Fibroblast of skin of left biceps (primary cell): ENCODE results near the gene EVA1B.

ENCODE experiments used
- DNase-seq, 2 experiments: peaks; one replicate each; pipeline ENCODE4 v3.0.0-alpha.2; 2013; ENCODE audit warnings: low read depth in 2 of 2

Gene EVA1B, protein sequence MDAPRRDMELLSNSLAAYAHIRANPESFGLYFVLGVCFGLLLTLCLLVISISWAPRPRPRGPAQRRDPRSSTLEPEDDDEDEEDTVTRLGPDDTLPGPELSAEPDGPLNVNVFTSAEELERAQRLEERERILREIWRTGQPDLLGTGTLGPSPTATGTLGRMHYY

DNA sequence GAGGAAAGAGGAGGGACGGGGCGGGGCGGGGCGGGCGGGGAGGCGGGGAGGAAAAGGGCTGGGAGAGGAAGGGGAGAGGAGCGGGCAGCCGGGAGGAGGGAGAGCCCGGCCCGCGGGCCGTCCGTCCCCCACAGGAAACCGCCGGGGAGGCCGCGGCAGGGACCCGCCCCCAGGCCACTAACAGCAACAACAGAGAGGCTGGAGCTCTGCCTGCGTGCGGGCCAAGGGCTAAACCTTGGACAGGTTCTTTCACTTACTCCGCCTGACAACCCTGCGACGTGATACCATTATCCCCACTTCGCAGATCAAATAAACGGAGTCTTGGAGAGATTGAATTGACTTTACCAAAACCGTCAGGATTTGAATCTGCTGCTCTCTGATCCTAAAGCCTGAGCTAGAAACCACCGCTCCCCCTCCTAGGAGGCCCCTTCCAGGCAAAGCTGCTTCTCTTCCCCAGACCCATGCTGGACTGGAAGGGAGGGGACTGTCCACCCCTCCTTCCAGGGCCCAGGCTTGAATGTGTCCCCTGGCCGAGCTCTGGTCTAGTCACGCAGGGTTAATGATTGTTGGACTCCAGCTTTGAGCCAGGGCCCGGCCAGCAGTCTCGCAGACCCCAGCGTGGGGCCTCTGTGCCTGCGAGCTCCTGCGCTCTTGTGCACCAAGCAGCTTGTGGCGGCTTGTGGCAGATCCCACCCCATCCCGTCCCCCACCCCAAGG, at the start of gene EVA1B:
Gene EVA1B (minus strand): TSS at position 10 of the 717 bp plus-strand sequence. CDS start 608 bp downstream, outside the sequence.
- DNase-seq = peak; percentile 55

DNA sequence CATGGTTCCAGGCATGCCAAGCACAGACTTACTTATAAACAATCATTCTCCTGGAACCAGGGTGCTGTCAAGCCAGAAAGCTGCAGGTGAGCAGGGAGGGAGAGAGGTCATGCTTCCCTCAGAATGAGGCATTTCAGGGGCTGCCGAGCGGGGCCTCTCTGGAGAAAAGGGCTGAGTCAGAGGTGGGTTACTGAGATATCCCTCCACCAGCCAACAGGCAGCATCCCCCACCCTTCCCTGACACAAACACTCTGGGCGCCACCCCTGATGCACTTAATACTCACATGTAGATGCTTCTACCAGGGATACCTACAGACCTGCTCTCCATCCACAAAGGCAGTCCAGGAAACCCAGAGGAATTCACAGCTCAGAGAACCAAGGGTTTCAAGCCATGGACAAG, 49.2 kb upstream of the EVA1B start:
- no peak for DNase-seq

DNA sequence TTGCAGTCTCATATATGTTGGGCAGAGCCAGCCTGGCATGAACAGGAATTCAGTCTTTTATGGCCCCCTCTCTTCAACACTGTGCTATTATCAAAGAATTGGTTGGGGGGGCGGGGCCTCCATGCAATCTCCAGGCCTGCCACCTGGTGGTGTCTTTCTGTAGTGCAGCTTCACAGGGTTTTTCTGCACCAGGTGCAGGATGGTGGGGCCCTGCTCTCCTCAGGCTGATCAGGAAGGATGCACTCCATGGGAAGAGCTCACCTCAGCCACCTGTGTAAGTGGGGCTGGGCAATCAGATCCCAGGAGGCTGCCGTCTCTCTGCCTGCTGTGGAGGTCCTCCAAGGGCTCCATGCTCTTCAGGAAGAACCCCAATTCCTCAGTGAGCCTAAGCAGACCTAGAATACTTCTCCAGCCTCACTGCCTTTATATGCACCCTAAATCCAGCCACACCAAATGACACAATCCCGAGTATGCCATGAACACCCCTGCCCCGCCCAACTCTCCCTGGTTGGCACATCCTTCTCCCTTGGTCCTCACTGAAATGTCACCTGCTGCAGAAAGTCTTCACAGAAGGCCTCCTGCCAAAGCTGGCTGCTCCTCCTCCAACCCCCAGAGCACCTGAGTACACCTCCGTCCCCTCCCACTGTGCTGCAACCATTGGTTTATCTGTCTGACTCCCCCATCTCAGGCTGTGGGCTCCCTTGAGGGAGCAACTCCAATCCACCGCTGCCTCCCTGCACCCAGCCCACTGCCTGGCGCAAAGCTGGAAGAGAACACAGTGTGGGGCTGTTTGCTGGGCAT, 45.8 kb upstream of the EVA1B start:
- no peak for DNase-seq

DNA sequence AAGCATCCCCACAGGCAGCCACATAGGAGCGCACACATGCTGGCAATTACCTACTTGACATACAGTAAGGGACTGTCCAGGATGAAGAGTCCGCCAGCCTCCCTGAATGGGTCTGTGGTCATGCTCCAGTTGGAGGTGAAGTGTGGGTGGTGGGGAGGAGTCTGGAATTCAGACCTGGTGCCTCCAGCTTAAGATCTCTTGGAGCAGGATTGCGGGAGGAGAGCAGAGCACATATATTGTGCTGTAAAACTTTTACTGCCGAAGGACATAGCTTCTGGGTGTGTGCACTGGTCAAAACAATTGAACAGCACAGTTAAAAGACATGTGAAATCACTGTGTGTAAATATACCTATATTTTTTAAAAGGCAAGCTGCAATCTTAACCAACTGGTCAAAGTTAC, 44.4 kb upstream of the EVA1B start:
- DNase-seq = no peak

DNA sequence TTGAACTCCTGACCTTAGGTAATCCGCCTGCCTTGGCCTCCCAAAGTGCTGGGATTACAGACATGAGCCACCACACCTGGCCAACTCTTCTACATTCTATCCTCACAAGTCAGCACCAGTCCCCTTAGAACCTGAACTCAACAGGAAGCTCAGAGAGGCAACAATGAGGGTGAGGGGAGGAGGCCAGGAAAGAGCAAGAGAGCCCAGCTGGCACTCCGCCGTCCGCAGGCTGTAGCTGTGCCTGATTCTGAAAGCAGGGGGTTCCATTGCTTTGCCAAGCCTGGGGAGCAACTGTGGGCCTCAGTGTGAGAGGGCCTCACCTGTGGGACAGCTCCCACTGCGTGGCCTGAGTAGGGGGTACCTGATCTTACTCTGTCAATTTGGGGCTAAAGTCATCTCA, 43.6 kb upstream of the EVA1B start:
- DNase-seq = no peak

DNA sequence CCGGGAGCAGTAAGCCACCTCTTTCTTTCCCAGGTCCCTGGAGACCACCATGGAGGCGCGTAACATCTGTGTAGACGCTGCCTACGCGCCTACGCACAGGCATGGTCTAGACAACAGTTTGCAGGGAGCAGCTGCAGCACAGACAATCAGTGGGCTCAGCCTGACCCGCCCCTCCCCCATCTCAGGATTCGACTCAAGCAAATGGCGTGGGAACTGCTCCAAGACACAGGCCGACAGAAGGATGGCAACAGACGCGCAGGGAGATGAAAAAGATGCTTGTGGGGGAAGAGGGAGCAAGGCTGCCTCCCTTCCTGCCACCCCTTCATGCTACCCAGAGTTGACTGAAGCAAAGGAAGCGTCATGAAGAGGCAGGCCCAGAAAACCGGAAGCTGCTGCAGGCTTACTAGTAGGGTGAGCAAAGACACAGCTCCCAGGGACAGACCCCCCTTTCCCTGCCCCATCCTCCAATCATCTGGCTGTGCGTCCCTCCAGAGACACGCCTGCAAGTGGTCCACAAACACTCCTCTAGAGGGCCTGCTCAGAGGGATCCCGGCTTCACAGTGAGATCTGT, 42.7 kb upstream of the EVA1B start:
- DNase-seq = peak in 1 of 2 experiments; percentile 54

DNA sequence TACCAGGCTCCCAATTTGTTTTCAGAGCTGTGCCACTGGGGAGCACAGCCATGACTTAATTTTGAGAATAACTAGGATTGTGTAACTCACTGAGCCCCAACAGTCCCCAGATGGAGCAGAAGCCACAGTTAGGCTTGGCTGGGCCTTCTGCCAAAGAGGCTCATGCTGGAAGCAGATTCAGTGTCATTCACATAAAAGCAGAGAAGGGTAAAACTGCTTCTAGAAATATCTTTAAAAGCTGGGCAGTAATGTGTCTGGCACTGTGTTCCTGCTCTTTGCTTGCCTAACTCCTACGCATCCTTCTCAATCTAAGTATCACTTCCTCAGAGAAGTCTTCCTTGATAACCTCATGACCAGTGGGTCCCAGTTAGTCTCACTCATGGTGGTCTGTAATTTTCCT, 41.9 kb upstream of the EVA1B start:
- peak in 1 of 2 experiments; percentile 48 for DNase-seq

DNA sequence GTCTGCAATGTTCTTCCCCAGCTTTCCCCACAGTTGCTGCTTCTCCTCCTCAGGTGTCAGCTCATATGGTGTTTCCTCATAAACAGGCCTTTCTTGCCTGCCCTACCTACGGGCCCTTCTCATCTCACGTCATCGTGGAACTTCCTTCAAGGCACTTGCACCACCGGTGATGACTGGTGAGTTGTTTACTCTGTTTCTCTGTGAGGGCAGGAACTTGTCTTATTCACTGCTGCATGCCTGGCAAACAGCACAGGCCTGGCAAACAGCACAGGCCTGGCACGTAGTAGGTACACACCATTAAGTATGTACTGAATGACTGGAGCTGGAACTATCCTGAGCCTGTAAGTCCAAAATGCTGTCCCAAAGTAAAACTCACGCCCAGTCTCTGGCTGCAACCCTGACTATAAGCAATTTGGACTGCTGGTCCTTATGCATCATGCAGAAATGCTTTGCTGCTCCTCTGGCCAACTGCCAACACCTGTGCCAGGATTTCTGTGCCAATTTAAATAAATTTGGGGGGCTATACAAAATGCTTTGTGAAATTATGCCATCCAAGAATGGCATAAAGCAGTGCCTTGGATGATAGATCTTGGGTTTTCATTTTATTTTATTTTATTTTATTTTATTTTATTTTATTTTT, 36.6 kb upstream of the EVA1B start:
- no peak for DNase-seq

DNA sequence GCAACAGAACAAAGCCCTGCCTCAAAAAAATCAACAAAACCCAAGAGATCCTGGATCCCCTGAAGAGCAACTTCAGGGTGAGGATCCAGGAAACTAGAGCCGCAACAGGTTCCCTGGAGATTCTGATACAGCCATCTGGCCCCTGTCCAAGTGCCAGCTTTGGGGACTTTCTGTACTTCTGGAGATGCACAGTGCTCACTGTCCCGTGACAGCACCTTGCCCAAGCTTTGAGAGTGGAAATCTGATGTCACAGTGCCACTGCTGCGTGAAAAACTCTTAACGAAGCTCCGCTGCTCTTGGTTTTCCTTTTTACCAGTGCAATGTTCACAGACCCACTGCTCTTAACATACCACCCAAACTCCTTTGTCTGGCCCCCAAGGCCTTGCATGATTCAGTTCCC, 35.9 kb upstream of the EVA1B start:
- no peak for DNase-seq

DNA sequence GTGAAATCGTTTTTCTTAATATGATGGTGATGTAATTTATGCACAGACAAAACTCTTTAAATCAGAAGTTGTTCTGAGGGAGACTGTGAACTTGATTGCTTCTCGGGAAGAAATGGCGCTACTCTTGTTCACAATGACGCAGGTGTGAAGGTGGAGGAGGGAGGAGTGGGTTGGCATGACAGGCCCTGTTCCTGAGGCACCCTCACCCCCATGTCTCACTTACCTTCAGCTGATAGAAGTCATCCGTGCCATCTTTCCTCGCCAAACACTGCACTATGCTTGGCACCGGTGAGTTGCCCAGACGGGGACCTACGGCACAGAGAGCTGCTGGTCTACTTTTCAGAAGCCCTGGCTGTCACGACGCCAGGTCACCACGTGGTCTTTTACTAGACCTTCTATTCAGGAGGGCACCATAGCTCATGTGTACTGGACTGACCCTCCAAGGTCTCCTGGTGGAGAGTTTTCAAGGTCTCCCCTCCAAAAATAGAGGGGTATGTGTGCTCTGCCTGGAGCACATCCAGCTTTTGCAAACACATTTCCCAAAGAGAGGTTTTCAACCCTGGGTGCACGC, 35.2 kb upstream of the EVA1B start:
- no peak for DNase-seq

DNA sequence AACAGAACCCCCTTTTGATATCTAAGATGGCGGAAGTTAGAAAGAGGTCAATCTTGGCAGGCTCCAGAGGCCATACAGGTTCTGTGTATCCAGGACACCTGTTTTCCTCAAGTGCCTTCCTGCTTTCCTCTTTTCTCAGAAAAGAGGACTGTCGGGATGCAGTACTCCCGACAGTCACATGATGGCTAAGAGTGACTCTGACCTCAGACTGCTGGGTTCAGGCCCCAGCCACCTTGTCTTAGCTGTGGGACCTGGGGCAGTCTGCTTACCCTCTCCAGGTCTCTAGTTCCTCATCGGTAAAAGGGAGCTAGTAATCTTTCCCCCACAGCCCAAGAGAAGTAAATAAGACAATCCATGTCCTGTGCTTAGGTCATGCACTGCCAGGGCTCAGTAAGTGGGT, 32.4 kb upstream of the EVA1B start:
- DNase-seq = no peak

DNA sequence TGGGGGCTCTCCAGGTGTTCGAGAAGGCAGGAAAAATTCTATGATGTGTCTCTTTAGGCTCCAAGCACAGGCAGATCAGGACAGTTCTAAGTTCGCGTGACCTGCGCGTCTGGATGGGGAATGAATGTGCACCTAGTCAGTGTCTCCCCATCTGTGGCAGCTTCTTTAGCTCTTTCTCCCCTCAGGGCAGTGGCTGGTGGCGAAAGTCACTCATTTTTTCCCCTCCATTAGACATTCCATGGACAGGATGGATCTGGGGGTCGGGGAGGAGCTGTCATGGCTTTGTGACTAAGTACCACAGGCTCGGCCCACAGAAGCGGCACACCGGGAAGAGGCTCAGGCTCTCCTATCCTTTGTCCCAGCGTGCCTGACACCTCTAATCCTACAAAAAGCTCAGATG, 31.0 kb upstream of the EVA1B start:
- DNase-seq = no peak

DNA sequence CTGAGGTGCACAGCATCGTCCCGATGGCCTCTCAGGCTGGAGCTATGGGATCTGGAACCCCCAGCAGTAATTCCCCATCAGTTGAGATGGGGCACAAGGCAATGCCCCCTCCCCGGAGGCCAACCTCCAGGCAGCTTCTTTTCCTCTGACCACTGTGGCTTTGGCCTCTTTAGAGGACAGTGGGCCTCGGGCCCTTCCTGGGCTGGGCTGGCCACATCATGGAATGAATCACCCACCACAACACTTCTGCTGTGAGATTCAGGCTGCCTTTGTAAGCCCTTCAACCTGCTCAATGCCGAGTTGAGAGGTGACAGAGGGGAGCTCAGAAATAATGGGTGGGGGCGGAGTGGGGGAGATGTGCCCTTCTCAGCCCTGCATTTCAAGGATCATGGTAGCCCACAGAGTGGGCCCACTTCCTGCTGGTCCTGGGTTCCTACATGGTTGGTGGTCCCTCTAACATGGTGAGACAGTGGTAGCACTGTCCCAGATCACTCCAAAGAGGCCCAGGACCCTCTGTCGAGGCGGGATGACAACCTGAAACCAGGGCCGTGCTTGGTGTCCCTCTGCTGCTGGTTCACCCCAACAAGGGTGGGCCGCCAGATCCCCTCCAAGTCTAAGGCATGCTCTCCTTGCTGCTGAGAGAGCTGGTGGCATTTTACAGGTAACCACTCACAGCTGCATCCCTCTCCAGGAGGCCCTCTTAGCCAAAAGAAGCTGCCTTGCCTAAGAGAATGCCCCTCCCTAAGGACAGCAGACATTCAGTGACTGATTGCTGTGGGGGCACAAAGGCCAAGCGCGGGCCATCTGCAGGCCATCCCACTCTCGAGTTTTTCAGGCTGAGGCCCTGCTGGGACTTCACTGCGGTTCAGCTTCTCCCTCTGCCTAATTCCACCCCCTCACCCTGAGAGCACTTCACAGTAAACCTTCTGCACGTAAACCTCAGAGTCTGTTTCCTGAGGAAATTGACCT, 29.7 kb upstream of the EVA1B start:
- DNase-seq = no peak

DNA sequence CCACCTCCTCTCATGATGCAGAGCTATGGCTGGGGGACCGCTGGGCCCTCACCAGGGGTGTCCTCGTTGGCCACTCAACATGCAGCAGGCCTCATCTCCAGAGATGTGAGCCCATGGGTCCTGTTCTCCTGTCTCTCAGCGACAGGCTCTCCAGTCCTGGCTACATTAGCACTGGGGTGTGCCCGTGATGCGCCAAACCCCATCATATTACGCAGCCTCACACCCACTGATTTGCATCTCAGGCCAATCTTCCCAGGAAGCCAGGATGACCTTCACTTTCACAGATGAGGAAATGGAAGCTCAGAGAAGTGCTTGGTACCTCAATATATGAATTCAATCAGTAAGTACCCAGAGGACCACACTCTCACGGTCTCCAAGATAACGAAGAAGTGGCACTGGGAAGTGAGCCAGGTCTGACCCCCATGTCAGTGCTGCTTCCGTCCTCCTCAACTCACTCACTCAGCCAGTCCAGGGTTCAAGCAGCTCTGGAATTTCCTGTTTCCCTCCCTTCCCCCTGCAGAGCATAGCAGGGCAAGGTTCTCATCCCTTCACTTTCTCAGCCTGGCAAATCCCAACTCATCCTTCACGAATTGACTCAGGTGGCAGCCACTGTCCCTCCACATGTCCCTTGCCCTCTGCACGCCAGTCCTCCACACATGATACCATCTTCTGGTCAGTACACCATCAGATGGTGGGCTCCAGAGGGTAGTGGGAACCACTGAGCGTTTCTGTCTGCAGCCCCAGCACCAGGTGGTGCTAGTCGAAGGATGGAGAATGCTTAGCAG, 28.9 kb upstream of the EVA1B start:
- DNase-seq = no peak

DNA sequence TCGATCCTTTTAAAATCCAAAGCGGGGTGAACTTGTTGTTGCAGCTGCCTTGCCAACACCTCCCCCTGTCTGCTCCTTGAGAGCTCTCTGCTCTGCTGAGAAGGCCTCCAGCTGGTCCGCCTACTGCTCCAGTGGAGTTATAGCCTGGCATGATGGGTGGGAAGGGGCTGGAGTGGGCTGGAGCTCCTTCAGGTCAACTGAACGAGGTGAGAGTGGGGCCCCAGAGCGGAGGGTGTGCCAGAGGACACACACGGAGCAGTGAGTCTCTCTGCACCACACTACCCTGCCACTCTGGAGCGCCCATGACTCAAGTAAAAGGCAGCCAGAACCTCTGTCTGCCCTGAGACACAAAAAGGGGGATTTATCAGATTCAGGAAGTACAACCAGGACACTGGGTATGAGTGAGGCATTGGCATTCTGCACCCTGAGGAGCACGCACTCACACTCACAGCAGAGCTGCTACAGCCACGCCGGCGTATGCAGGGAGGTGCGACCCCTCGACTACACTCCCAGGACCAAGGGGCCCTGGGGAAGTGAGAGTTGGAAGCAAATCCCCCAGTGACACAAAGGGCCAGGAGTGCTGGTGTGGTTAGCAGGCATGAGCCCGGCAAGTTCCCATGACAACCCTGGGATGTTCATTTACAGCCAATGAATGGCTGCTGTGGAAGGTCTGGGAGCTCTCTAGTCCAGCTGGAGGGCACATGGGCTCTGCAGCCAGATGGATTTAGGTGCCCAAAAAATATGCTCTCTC, 28.0 kb upstream of the EVA1B start:
- DNase-seq = peak; percentile 38

DNA sequence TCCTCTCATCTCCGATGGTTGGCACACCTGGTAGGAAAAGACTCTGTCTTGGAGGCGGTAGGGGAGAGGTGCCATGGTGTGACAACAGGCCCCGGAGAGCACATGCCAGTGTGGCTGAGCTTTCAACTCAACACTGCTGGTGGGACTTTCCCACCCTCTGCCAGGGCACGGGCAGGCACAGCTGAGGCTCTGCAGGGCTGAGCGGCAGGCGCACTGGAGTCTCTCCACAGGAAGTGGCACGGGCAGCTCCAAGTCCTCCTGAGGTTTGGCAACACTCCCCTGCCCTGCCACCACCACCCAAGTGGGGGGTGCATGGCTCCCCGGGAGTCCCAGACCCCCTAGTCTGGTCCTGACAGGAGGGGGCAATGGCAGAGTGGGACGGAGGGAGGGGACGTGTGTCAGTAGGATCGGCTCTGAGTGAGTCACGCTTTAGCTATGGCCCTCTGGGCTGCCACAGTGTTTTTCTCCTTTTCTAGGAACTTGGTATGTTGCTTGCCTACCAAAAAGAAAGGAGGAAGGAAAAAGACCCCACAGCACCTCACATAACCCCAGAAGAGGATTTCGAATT, 27.3 kb upstream of the EVA1B start:
- DNase-seq = peak; percentile 45 to 47

DNA sequence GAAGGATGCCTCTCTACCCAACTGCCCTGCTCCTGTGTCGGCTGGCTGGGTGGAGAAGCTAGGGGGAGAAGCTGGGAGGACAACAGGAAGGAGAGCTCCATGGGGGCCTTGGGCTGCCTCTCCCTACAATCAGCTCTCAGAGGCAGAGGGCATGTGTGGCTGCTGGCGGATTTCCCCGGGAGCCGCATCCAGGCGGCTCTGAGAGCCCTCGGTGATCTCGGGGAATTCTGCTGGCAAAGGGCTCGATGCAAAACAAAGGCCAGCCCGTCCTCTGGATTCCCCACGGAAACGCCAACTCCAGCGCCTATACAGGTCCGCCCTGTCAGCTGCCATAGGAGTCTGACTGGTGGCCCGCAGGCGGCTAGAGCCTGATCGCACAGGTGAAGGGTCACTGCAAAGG, 26.4 kb upstream of the EVA1B start:
- DNase-seq = no peak

DNA sequence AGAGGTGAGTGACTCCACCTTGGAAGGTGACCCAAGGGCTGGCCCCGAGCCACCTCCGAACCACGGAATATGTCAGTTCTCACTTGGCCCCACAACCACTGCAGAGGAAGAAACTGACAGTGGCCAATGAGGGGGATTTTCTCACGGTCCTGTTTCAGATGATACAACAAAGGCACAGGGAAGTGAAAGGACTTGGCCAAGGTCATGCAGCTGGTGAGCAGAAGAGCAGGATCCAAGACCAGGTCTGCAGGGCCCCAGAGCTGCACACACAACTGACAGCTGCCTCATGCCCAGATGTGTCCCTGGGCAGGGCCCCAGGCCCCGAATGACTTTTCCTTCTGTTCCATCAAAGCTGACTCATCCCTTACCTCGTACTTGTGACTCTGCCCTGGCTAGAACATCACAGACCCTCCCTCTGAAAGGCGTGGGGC, 25.8 kb upstream of the EVA1B start:
- DNase-seq = no peak
